ENCODE measurements around the gene PNMA8C.

DNA sequence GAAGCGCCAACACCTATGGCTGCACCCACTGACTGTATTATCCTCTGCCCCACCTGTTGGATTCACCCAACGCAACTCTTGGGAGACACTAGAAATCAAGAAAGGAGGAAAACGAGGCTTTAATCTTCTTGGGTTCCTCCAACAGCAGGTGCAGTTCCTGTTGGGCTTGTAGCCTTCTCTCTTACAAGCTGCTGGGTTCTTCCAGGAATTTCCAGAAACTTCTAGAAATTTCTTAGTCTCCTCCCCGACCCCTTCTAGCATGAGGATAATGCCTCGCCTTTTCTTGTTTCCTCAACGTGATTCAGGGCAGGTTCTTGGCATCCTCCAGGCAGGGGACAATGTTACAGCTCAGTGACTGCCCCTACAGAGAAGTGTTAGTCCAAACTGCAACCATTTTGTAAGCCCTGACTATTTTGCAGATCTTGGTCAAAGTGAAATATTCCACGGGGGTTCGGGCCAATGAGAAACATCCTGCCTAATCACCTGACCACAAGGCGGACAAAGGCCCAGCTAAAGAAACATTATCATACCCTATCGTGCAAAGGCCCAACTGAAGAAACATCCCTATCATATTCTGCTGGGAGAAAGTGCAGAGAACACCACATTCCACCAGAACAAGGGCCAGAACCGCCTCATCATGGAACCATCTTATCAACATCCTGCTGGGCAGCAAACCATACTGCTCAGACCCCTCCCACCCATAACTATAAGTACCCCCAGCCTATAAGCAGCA, 43.2 kb upstream of the PNMA8C start:
- TF ChIP-seq, protein P1, sequence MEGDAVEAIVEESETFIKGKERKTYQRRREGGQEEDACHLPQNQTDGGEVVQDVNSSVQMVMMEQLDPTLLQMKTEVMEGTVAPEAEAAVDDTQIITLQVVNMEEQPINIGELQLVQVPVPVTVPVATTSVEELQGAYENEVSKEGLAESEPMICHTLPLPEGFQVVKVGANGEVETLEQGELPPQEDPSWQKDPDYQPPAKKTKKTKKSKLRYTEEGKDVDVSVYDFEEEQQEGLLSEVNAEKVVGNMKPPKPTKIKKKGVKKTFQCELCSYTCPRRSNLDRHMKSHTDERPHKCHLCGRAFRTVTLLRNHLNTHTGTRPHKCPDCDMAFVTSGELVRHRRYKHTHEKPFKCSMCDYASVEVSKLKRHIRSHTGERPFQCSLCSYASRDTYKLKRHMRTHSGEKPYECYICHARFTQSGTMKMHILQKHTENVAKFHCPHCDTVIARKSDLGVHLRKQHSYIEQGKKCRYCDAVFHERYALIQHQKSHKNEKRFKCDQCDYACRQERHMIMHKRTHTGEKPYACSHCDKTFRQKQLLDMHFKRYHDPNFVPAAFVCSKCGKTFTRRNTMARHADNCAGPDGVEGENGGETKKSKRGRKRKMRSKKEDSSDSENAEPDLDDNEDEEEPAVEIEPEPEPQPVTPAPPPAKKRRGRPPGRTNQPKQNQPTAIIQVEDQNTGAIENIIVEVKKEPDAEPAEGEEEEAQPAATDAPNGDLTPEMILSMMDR (optimal IDR thresholded peaks at IDR 0.05 in 1 of 3, IDR thresholded peaks at IDR 0.05 in 1 of 3, conservative IDR thresholded peaks at IDR 0.05 in 1 of 3; ENCODE audit: extremely low read depth in 1 of 3, insufficient read depth in 2 of 3, low read length in 3 of 3) = no peak
- no peak for TF ChIP-seq EZH2 (IDR thresholded peaks at IDR 0.05; ENCODE audit: low read length)
